GM06990 (cell line): Measurements from ENCODE around the gene CPB2.

Experiments
- DNase-seq: peaks from one replicate; pipeline ENCODE4 v3.0.0-alpha.2; 2011; ENCODE audit not compliant: insufficient read length; ENCODE audit errors: extremely low read depth
- H3K27me3 ChIP-seq: replicated peaks from 2 replicates; pipeline ENCODE4 v1.6.0; 2011; ENCODE audit warnings: low read length; ENCODE audit not compliant: control insufficient read depth, insufficient read depth
- H3K36me3 ChIP-seq: 2 replicates; pipeline ENCODE4 v1.5.1; 2011; ENCODE audit warnings: low read length; ENCODE audit not compliant: control insufficient read depth, insufficient read depth
- H3K4me3 ChIP-seq: replicated peaks from 2 replicates; pipeline ENCODE4 v1.5.1; 2011; ENCODE audit warnings: low read depth, mild to moderate bottlenecking, control low read depth, low read length
- CTCF ChIP-seq: IDR thresholded peaks from 2 replicates; pipeline ENCODE4 v1.5.1; 2011; ENCODE audit warnings: low read length, control low read depth, mild to moderate bottlenecking, inconsistent platforms; ENCODE audit not compliant: insufficient read depth, poor library complexity, severe bottlenecking

CPB2 gene

GRCh38 chr13:46016216-46016615 is 88.6 kb downstream of the CPB2 start:
- H3K4me3 ChIP-seq: no peak overlapping the region
- no peaks in the 10 kb centered on the region for H3K27me3 ChIP-seq
- no peaks in the 10 kb centered on the region; the same call in none of the 2 replicates for H3K36me3 ChIP-seq
- no peak for TF ChIP-seq CTCF
- DNase-seq: no peak

DNA sequence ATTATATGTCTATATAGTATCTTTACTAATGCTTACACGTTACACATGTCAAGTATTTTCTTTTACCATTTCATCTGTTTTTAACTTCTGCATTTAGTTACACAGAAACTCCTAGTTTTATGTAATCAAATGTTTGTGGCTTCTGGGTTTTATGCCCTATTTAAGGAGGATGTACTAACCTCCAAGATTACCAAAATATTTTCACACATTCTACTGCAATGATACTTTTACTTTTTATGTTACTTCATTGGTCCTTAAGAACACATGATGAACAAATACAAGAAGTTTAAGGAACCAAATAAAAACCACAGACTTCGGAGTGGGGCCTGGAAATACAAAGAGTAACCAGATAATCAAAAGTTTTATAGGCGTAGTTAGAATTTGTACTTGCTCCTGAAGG is 89.5 kb downstream of the CPB2 start:
- Histone ChIP-seq H3K4me3 (no peak overlapping the region), H3K27me3 (no peaks in the 10 kb centered on the region), H3K36me3 (no peaks in the 10 kb centered on the region; the same call in none of the 2 replicates)
- DNase-seq: no peak
- no peak for TF ChIP-seq CTCF

- Histone ChIP-seq H3K4me3 (no peak overlapping the region), H3K27me3 (no peaks in the 10 kb centered on the region), H3K36me3 (no peaks in the 10 kb centered on the region; the same call in none of the 2 replicates)
- no peak for DNase-seq
- TF ChIP-seq CTCF: no peak
Observed at GRCh38 chr13:46012404-46012803, 92.4 kb downstream of the CPB2 start.

GRCh38 chr13:46010148-46010547 is 94.7 kb downstream of the CPB2 start:
- Histone ChIP-seq H3K36me3 (peaks cover 2% of the 10 kb centered on the region), H3K27me3 (no peaks in the 10 kb centered on the region), H3K4me3 (no peak overlapping the region)
- no peak for TF ChIP-seq CTCF
- no peak for DNase-seq

- Histone ChIP-seq H3K36me3 (peaks cover 2% of the 10 kb centered on the region), H3K4me3 (no peak overlapping the region), H3K27me3 (no peaks in the 10 kb centered on the region)
- no peak for TF ChIP-seq CTCF
- DNase-seq: no peak
Observed at GRCh38 chr13:46008631-46009030, 96.2 kb downstream of the CPB2 start.
